Stimulated activated CD8-positive, alpha-beta memory T cell treated with anti-CD3 and anti-CD28 coated beads, Interleukin-2, amount 100 ng/mL, for 1 hour (primary cell): ENCODE results near the gene DYTN.

ENCODE experiments used
- DNase-seq, 2 donors: peaks; one replicate each; pipeline ENCODE4 v3.0.0-alpha.2; 2020; ENCODE audit warnings: low read depth in 2 of 2

Gene DYTN

GRCh38 chr2:206700156-206700555 lies 18.0 kb downstream of the DYTN start:
- DNase-seq: no peak

- no peak for DNase-seq
Measured at GRCh38 chr2:206698811-206699210, 19.4 kb downstream of the DYTN start.

- no peak for DNase-seq
Measured at GRCh38 chr2:206696910-206697309, 21.3 kb downstream of the DYTN start.

GRCh38 chr2:206693399-206694137 lies 24.6 kb downstream of the DYTN start:
- no peak for DNase-seq

- DNase-seq: no peak
Measured at GRCh38 chr2:206692971-206693370, 25.2 kb downstream of the DYTN start.

GRCh38 chr2:206688990-206689389 lies 29.2 kb downstream of the DYTN start:
- no peak for DNase-seq

- DNase-seq: no peak
Measured at GRCh38 chr2:206688453-206688852, 29.7 kb downstream of the DYTN start.

- no peak for DNase-seq
Measured at GRCh38 chr2:206683546-206683945, 34.6 kb downstream of the DYTN start.

GRCh38 chr2:206670531-206671319 lies 47.5 kb downstream of the DYTN start:
- DNase-seq: no peak

- DNase-seq: no peak
Measured at GRCh38 chr2:206665251-206665650, 52.9 kb downstream of the DYTN start.

- DNase-seq: no peak
Measured at GRCh38 chr2:206657087-206657486, 61.1 kb downstream of the DYTN start.

GRCh38 chr2:206647985-206648384 lies 70.2 kb downstream of the DYTN start:
- no peak for DNase-seq

- DNase-seq: no peak
Measured at GRCh38 chr2:206642075-206643025, 75.8 kb downstream of the DYTN start, which contains the start of gene FAM237A. FAM237A (plus strand) TSS chr2:206642487; CDS start chr2:206644237, 1,750 bp downstream.

- no peak for DNase-seq
Measured at GRCh38 chr2:206641226-206641625, 77.0 kb downstream of the DYTN start.

GRCh38 chr2:206639636-206640035 lies 78.6 kb downstream of the DYTN start:
- no peak for DNase-seq

- DNase-seq: no peak
Measured at GRCh38 chr2:206635015-206635414, 83.2 kb downstream of the DYTN start.

GRCh38 chr2:206631340-206631739 lies 86.9 kb downstream of the DYTN start:
- no peak for DNase-seq

- DNase-seq: no peak
Measured at GRCh38 chr2:206627632-206628031, 90.6 kb downstream of the DYTN start.

- no peak for DNase-seq
Measured at GRCh38 chr2:206626108-206626507, 92.1 kb downstream of the DYTN start.

- DNase-seq: no peak
Measured at GRCh38 chr2:206619011-206619410, 99.2 kb downstream of the DYTN start.

- DNase-seq: no peak
Measured at GRCh38 chr2:206616151-206616550, 102.0 kb downstream of the DYTN start.
